Measurements from ENCODE around the gene NPTN. TPM values are rescaled to one million over a fixed set of nuclear protein-coding genes. Genes with fewer than 3 reads are reported as not detected.

NPTN gene
- total RNA-seq, 1 donor from 2014 or later: 100 TPM

DNA sequence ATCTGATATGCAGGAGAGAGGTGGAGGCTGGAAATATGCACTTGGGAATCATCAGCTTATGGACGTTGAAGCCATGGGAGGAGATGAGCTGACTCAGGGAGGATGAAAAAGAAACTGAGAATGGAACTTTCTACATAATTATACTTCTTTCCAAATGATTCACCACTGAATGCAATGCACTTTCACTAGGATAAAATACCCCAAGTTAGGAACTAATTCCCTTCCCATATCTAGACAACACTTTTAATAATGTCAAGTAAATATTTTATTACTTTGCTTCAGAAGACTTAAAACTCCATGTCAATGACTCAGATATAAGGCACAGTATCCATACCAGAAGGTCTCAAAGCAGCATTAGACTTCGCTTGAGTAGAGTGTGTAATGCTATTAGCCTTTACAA lies 24.2 kb downstream of the NPTN start:
- TF ChIP-seq, protein P1, sequence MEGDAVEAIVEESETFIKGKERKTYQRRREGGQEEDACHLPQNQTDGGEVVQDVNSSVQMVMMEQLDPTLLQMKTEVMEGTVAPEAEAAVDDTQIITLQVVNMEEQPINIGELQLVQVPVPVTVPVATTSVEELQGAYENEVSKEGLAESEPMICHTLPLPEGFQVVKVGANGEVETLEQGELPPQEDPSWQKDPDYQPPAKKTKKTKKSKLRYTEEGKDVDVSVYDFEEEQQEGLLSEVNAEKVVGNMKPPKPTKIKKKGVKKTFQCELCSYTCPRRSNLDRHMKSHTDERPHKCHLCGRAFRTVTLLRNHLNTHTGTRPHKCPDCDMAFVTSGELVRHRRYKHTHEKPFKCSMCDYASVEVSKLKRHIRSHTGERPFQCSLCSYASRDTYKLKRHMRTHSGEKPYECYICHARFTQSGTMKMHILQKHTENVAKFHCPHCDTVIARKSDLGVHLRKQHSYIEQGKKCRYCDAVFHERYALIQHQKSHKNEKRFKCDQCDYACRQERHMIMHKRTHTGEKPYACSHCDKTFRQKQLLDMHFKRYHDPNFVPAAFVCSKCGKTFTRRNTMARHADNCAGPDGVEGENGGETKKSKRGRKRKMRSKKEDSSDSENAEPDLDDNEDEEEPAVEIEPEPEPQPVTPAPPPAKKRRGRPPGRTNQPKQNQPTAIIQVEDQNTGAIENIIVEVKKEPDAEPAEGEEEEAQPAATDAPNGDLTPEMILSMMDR (conservative IDR thresholded peaks at IDR 0.05; ENCODE audit: low read depth, low read length): no peak
- H3K4me3 ChIP-seq (ENCODE audit: low read depth, low read length): no peak overlapping the region
- no peak for DNase-seq (ENCODE audit: low read depth)

DNA sequence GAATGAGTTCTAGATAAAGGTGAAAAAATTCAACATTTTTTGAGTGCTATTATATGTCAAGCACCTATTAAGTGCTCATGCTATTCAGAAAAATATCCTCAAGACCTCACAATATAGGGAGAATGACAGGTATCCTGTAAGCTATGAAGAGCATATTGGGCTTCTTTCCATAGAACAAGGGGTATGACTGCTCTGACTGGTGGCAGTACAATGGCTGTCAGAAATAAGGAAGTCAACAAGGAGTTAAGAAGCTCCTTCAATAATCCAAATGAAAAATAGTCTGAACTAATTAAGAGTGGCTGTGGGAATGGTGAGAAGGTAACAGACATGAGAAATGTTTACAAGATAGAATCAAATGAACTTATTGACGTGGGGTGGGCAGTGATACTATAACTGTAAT lies 24.7 kb downstream of the NPTN start:
- no peak overlapping the region for H3K4me3 ChIP-seq (ENCODE audit: low read depth, low read length)
- TF ChIP-seq, protein P1 (conservative IDR thresholded peaks at IDR 0.05; ENCODE audit: low read depth, low read length): no peak
- DNase-seq (ENCODE audit: low read depth): no peak

DNA sequence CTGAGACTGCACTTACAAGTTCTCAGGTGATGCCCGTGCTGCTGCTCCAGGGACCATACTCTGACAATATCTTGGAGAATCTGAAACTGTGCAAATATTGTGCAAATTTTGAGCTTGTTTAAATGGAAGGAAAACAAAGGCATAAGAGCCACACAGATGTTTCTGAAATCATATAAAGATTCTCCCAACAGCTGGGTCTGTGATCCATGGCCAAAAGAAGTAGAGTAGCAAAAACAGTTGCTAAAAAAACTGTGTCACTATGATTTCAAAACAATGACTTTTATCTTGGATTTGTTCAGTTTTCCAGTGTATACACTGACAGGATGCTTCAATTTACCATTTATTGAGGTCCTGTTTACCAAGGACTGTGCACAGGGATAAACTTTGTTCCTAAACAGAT lies 25.3 kb downstream of the NPTN start:
- TF ChIP-seq, protein P1 (conservative IDR thresholded peaks at IDR 0.05; ENCODE audit: low read depth, low read length): no peak
- no peak for DNase-seq (ENCODE audit: low read depth)
- no peak overlapping the region for H3K4me3 ChIP-seq (ENCODE audit: low read depth, low read length)

DNA sequence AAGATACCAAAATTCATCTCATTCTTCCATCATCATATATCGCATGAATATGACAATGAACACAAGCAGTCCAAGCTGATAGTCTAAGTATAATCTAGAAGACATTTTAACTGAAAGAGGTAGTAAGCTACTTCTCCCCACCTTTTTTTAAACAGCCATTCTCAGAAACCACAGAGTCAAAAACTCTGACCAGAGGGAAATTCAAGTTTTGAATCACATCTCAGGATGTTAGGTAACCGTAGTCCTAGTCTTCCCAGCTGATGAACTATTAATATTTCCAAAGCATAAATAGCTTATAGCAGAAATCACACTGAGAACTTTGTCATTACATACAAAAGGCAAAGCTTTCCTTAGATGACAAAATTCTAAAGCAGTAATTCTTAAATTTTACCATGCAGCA lies 25.8 kb downstream of the NPTN start:
- no peak overlapping the region for H3K4me3 ChIP-seq (ENCODE audit: low read depth, low read length)
- DNase-seq (ENCODE audit: low read depth): no peak
- TF ChIP-seq, protein P1 (conservative IDR thresholded peaks at IDR 0.05; ENCODE audit: low read depth, low read length): no peak

DNA sequence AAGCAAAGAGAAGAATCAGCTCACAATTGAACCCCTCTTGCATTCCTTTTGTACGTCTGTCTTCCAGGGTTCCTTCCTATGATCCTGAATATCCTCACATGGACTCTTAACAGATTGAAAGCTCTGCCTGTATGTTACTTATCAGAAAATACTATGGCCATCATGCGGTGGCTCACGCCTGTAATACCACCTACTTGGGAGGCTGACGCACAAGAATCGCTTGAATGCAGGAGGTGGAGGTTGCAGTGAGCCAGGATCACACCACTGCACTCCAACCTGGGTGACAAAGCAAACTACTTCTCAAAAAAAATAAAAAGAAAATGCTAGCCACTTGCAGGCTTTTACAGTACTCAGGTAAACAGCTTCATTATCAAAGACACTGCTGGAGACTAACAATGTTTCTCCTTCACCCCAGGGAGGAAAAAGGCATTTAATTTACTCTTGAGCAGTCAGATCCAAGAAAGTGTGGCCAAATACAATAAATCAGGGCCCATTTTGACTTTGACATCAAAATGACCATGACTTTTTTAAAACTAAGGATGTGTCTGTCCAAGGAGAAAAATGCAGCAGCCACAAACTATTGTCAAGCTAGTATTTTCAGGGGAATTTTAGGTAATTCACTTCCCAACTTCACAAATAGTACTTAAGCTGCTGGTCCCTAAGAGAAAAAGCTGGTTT lies 27.3 kb downstream of the NPTN start:
- H3K4me3 ChIP-seq (ENCODE audit: low read depth, low read length): no peak overlapping the region
- TF ChIP-seq, protein P1 (conservative IDR thresholded peaks at IDR 0.05; ENCODE audit: low read depth, low read length): no peak
- no peak for DNase-seq (ENCODE audit: low read depth)

DNA sequence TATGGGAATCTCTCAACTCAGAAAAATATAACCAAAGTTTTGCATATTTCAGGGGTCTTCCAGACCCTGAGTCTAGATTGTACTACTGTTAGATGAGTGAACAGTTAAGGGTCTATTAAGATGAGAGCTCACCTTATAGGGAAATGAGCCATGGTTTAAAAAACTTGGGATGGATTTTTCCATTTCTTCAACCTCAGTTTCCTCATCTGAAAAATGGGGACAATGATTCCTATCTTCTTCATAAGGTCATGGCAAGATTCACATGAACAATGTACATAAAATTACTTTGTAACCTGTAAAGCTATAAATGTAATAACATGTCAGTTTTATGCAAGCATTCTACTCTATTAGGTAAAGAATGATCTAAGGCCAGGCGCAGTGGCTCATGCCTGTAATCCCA lies 28.7 kb downstream of the NPTN start:
- H3K4me3 ChIP-seq (ENCODE audit: low read depth, low read length): no peak overlapping the region
- DNase-seq (ENCODE audit: low read depth): no peak
- TF ChIP-seq, protein P1 (conservative IDR thresholded peaks at IDR 0.05; ENCODE audit: low read depth, low read length): no peak

DNA sequence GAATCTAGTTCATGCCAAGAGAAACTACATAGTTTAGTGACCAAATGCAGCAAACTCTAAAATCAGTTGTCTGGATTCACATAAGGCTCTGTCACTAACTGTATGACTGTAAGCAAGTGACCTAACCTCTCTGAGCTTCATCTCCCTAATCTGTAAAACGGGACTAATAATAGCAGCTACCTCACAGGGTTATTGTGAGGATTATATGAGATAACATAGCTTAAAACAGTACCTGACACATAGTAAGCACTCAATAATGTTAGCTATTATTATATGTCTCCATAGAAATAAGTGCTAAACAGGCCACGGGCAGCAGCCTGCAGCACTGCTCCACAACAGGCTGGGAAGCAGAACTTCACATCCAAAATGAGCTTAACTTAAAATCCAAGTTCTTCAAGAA lies 30.2 kb downstream of the NPTN start:
- no peak overlapping the region for H3K4me3 ChIP-seq (ENCODE audit: low read depth, low read length)
- no peak for DNase-seq (ENCODE audit: low read depth)
- TF ChIP-seq, protein P1 (conservative IDR thresholded peaks at IDR 0.05; ENCODE audit: low read depth, low read length): no peak
